ENCODE data around the gene DDX3X. TPM values are rescaled to one million over a fixed set of nuclear protein-coding genes. Genes with fewer than 3 reads are reported as not detected.
A peak's percentile ranks its signal among the peaks of the same experiment; 100 is the strongest.

Gene DDX3X
- total and polyA plus RNA-seq, 2 experiments from 2014 or later, result 124 to 202 TPM

GRCh38 chrX:41412261-41413081, 78.5 kb downstream of the DDX3X start:
- no peak overlapping the region for H3K4me2 ChIP-seq
- no peaks in the 10 kb centered on the region for H4K20me1 ChIP-seq (ENCODE audit: insufficient read depth, poor library complexity, severe bottlenecking)
- H3K9me3 ChIP-seq (ENCODE audit: low read depth), result no peaks in the 10 kb centered on the region
- TF ChIP-seq EZH2phosphoT487 (IDR thresholded peaks at IDR 0.05; ENCODE audit: low read depth, severe bottlenecking, unreplicated experiment) (no peak), CTCF (IDR thresholded peaks at IDR 0.05; ENCODE audit: poor library complexity) (no peak), EZH2 (IDR thresholded peaks at IDR 0.05; ENCODE audit: borderline replicate concordance) (no peak)
- no peaks in the 10 kb centered on the region for H3K4me1 ChIP-seq (ENCODE audit: insufficient read depth)
- H3K36me3 ChIP-seq (replicated peaks; ENCODE audit: insufficient read depth, low read depth), result no peaks in the 10 kb centered on the region
- peak overlapping the region; percentile 33 for H3K27ac ChIP-seq
- 81% methylated on average over 9 of the region's 9 CpGs for WGBS (ENCODE audit: low lambda C conversion rate, missing lambda C conversion rate)
- H2AFZ ChIP-seq, result no peak overlapping the region
- peak; percentile 55 for DNase-seq (ENCODE audit: low spot score)
- no peaks in the 10 kb centered on the region for H3K79me2 ChIP-seq
- H3K9me2 ChIP-seq (replicated peaks; ENCODE audit: insufficient read depth), result no peaks in the 10 kb centered on the region
- H3K4me3 ChIP-seq, result no peak overlapping the region
- no peaks in the 10 kb centered on the region for H3K27me3 ChIP-seq

Small RNA genes within 50 kb of the gene (small RNA-seq; reads per million reads assigned to genes)
- gene RF00019, result not detected
- gene RNA5SP502, result not detected

Other genes with a start within 250 kb of the DDX3X start
- 93.9 and 114 TPM in 2 replicates for gene USP9X, start 248.7 kb upstream of the DDX3X start, total RNA-seq
- 23.8 and 26.6 TPM in 2 replicates for gene USP9X, start 248.7 kb upstream of the DDX3X start, polyA plus RNA-seq
- not detected in 2 replicates for gene NYX, start 113.2 kb downstream of the DDX3X start, total RNA-seq
- not detected in 2 replicates for gene NYX, start 113.2 kb downstream of the DDX3X start, polyA plus RNA-seq